Measurements from ENCODE around the gene RAET1G.

- TF ChIP-seq, protein P1, sequence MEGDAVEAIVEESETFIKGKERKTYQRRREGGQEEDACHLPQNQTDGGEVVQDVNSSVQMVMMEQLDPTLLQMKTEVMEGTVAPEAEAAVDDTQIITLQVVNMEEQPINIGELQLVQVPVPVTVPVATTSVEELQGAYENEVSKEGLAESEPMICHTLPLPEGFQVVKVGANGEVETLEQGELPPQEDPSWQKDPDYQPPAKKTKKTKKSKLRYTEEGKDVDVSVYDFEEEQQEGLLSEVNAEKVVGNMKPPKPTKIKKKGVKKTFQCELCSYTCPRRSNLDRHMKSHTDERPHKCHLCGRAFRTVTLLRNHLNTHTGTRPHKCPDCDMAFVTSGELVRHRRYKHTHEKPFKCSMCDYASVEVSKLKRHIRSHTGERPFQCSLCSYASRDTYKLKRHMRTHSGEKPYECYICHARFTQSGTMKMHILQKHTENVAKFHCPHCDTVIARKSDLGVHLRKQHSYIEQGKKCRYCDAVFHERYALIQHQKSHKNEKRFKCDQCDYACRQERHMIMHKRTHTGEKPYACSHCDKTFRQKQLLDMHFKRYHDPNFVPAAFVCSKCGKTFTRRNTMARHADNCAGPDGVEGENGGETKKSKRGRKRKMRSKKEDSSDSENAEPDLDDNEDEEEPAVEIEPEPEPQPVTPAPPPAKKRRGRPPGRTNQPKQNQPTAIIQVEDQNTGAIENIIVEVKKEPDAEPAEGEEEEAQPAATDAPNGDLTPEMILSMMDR (IDR thresholded peaks at IDR 0.05; ENCODE audit: borderline replicate concordance, extremely low read depth, low read length, poor library complexity, severe bottlenecking): peak; percentile 22
- no peak for TF ChIP-seq EZH2 (IDR thresholded peaks at IDR 0.05; ENCODE audit: borderline replicate concordance, low read depth, low read length, severe bottlenecking)
These were observed 19.5 kb upstream of the RAET1G start for GRCh38 chr6:149942461-149942829.

Measured in DND-41 (cell line).